Measurements from ENCODE around the gene ICA1. TPM values are rescaled to one million over a fixed set of nuclear protein-coding genes. Genes with fewer than 3 reads are reported as not detected.

The ICA1 gene
- polyA plus RNA-seq, 2 of the 4 experiments (the other 2 are of a cell fraction): 0.66 to 2.0 TPM

DNA sequence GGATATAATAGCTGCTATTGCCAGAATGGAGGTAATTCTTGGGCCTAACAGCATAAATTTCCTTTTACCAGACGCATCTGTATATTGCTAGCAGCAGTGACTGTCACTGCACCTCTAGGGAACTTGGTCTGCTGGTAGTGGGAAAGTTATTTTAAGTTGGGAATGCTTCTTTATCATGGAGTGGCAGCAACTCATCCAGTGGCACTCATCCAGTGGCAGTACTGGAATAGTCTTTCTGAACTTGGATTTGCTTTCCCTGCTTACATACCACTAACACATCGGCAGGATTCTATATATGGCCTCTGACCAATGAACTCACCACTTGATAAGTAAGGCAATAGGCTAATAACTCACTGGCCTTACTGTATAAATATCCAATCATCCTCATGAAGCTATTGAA, 22.0 kb upstream of the ICA1 start:
- ChIA-PET CTCF (no interaction called here), POLR2A (no interaction called here)
- TF ChIP-seq ESRRA (IDR thresholded peaks at IDR 0.05; ENCODE audit: borderline replicate concordance, low read length) (no peak), SREBF2 (IDR thresholded peaks at IDR 0.05) (no peak), ZSCAN20 (CRISPR knock-in tag; IDR thresholded peaks at IDR 0.05) (no peak), EHMT2 (IDR thresholded peaks at IDR 0.05; ENCODE audit: low read depth) (no peak), ZNF302 (CRISPR knock-in tag; IDR thresholded peaks at IDR 0.05) (no peak), CHD4 (IDR thresholded peaks at IDR 0.05; ENCODE audit: borderline replicate concordance) (no peak), PHF8 (IDR thresholded peaks at IDR 0.05; ENCODE audit: borderline replicate concordance, low read depth) (no peak), TFCP2L1 (CRISPR knock-in tag; IDR thresholded peaks at IDR 0.05) (no peak), NPAS2 (CRISPR knock-in tag; IDR thresholded peaks at IDR 0.05; ENCODE audit: borderline replicate concordance) (no peak), POLR2AphosphoS2 (conservative IDR thresholded peaks at IDR 0.05; ENCODE audit: low read length) (no peak), HOXB13 (CRISPR knock-in tag; IDR thresholded peaks at IDR 0.05; ENCODE audit: low read depth) (no peak), KDM5A (IDR thresholded peaks at IDR 0.05) (no peak), HEYL (CRISPR knock-in tag; IDR thresholded peaks at IDR 0.05) (no peak), ZFP36 (IDR thresholded peaks at IDR 0.05; ENCODE audit: borderline replicate concordance, partially characterized antibody) (no peak), RAD21 (conservative IDR thresholded peaks at IDR 0.05 in 1 of 2, IDR thresholded peaks at IDR 0.05 in 1 of 2) (no peak)
- TF ChIP-seq, protein P1, sequence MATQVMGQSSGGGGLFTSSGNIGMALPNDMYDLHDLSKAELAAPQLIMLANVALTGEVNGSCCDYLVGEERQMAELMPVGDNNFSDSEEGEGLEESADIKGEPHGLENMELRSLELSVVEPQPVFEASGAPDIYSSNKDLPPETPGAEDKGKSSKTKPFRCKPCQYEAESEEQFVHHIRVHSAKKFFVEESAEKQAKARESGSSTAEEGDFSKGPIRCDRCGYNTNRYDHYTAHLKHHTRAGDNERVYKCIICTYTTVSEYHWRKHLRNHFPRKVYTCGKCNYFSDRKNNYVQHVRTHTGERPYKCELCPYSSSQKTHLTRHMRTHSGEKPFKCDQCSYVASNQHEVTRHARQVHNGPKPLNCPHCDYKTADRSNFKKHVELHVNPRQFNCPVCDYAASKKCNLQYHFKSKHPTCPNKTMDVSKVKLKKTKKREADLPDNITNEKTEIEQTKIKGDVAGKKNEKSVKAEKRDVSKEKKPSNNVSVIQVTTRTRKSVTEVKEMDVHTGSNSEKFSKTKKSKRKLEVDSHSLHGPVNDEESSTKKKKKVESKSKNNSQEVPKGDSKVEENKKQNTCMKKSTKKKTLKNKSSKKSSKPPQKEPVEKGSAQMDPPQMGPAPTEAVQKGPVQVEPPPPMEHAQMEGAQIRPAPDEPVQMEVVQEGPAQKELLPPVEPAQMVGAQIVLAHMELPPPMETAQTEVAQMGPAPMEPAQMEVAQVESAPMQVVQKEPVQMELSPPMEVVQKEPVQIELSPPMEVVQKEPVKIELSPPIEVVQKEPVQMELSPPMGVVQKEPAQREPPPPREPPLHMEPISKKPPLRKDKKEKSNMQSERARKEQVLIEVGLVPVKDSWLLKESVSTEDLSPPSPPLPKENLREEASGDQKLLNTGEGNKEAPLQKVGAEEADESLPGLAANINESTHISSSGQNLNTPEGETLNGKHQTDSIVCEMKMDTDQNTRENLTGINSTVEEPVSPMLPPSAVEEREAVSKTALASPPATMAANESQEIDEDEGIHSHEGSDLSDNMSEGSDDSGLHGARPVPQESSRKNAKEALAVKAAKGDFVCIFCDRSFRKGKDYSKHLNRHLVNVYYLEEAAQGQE (IDR thresholded peaks at IDR 0.05): no peak
- TF ChIP-seq, protein P2, sequence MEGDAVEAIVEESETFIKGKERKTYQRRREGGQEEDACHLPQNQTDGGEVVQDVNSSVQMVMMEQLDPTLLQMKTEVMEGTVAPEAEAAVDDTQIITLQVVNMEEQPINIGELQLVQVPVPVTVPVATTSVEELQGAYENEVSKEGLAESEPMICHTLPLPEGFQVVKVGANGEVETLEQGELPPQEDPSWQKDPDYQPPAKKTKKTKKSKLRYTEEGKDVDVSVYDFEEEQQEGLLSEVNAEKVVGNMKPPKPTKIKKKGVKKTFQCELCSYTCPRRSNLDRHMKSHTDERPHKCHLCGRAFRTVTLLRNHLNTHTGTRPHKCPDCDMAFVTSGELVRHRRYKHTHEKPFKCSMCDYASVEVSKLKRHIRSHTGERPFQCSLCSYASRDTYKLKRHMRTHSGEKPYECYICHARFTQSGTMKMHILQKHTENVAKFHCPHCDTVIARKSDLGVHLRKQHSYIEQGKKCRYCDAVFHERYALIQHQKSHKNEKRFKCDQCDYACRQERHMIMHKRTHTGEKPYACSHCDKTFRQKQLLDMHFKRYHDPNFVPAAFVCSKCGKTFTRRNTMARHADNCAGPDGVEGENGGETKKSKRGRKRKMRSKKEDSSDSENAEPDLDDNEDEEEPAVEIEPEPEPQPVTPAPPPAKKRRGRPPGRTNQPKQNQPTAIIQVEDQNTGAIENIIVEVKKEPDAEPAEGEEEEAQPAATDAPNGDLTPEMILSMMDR (IDR thresholded peaks at IDR 0.05): no peak
- TF ChIP-seq, protein P3, sequence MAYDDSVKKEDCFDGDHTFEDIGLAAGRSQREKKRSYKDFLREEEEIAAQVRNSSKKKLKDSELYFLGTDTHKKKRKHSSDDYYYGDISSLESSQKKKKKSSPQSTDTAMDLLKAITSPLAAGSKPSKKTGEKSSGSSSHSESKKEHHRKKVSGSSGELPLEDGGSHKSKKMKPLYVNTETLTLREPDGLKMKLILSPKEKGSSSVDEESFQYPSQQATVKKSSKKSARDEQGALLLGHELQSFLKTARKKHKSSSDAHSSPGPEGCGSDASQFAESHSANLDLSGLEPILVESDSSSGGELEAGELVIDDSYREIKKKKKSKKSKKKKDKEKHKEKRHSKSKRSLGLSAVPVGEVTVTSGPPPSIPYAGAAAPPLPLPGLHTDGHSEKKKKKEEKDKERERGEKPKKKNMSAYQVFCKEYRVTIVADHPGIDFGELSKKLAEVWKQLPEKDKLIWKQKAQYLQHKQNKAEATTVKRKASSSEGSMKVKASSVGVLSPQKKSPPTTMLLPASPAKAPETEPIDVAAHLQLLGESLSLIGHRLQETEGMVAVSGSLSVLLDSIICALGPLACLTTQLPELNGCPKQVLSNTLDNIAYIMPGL (CRISPR knock-in tag; IDR thresholded peaks at IDR 0.05; ENCODE audit: borderline replicate concordance): no peak
- TF ChIP-seq, protein P4, sequence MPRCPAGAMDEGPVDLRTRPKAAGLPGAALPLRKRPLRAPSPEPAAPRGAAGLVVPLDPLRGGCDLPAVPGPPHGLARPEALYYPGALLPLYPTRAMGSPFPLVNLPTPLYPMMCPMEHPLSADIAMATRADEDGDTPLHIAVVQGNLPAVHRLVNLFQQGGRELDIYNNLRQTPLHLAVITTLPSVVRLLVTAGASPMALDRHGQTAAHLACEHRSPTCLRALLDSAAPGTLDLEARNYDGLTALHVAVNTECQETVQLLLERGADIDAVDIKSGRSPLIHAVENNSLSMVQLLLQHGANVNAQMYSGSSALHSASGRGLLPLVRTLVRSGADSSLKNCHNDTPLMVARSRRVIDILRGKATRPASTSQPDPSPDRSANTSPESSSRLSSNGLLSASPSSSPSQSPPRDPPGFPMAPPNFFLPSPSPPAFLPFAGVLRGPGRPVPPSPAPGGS (IDR thresholded peaks at IDR 0.05): no peak
- TF ChIP-seq, protein P5, sequence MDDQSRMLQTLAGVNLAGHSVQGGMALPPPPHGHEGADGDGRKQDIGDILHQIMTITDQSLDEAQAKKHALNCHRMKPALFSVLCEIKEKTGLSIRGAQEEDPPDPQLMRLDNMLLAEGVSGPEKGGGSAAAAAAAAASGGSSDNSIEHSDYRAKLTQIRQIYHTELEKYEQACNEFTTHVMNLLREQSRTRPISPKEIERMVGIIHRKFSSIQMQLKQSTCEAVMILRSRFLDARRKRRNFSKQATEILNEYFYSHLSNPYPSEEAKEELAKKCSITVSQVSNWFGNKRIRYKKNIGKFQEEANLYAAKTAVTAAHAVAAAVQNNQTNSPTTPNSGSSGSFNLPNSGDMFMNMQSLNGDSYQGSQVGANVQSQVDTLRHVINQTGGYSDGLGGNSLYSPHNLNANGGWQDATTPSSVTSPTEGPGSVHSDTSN (IDR thresholded peaks at IDR 0.05): no peak
- Histone ChIP-seq H3K27ac (no peak overlapping the region), H3K9me3 (no peaks in the 10 kb centered on the region), H3K4me2 (no peak overlapping the region), H3K4me3 (no peak overlapping the region), H3K4me1 (no peaks in the 10 kb centered on the region)
- no peak for FAIRE-seq
- 3% methylated on average over 2 of the region's 2 CpGs for WGBS (ENCODE audit: missing lambda C conversion rate)
- no peak for DNase-seq (ENCODE audit: low read depth in 1 of 2, low spot score in 1 of 2)
- ATAC-seq: no peak
